LNCaP clone FGC (cell line): ENCODE measurements around the gene SLAIN1.

Experiments used
- DNase-seq: peaks from one replicate; pipeline ENCODE4 v3.0.0-alpha.2; 2011; ENCODE audit warnings: low read depth
- H3K4me3 ChIP-seq: 2 replicates; pipeline ENCODE4 v1.5.1; 2011; ENCODE audit warnings: mild to moderate bottlenecking, low read depth, low read length, control low read depth
- CTCF ChIP-seq: IDR thresholded peaks from 2 replicates; pipeline ENCODE4 v1.5.1; 2012; ENCODE audit warnings: mild to moderate bottlenecking; ENCODE audit not compliant: control insufficient read depth, insufficient read depth; ENCODE audit errors: extremely low read depth

The SLAIN1 gene

DNA sequence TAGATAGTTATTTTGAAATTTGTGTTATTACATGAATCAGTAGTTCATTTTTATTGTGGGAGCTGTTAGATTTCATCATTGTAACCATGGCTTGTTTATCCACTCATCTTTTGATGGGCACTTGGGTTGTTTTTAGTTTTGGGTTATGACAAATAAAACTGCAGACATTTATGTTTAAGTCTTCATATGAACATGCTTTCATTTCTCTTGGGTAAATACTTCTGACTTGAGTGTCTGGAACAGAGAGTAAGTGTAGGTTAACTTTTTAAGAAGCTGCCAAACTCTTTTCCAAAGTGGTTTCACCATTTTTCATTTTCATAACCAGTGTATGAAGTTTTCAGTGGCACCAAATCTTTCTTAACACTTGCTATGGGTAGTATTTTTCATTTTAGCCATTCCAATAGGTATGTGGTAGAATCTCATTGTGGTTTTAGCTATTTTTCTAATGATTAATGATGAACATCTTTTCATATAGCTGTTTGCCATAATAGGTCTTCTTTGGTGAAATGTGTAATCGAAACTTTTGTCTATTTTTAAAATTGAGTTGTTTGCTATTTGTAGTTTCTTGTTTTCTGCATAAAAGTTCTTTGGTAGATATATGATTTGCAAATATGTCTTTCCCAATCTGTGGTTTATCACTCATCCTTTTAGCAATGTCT, 17.9 kb downstream of the SLAIN1 start:
- H3K4me3 ChIP-seq, result no peak overlapping the region
- TF ChIP-seq CTCF, result no peak
- DNase-seq, result no peak

GRCh38 chr13:77716692-77717091, 19.2 kb downstream of the SLAIN1 start:
- TF ChIP-seq CTCF, result no peak
- no peak overlapping the region for H3K4me3 ChIP-seq

GRCh38 chr13:77717508-77717907, 20.0 kb downstream of the SLAIN1 start:
- H3K4me3 ChIP-seq, result no peak overlapping the region
- TF ChIP-seq CTCF, result no peak
- DNase-seq, result no peak

More at GRCh38 chr13:77716692-77717091, 19.2 kb downstream of the SLAIN1 start:
- DNase-seq, result no peak

- DNase-seq, result no peak
- H3K4me3 ChIP-seq, result no peak overlapping the region
Measured at GRCh38 chr13:77719128-77719527, 21.6 kb downstream of the SLAIN1 start.

DNA sequence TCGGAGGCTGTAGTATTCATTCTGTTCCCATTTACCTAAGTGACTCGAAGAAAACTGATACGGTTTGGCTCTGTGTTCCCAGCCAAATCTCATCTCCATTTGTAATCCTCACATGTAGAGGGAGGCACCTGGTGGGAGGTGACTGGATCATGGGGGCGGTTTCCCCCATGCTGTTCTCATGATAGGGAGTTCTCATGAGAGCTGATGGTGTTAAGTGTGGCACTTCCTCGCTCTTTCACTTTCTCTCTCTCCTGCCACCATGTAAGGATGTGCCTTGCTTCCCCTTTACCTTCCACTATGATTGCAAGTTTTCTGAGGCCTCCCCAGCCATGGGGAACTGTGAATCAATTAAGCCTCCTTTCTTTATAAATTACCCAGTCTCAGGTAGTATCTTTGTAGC, 23.5 kb downstream of the SLAIN1 start:
- no peak overlapping the region for H3K4me3 ChIP-seq
- DNase-seq, result no peak
- TF ChIP-seq CTCF, result no peak

More at GRCh38 chr13:77719128-77719527, 21.6 kb downstream of the SLAIN1 start:
- TF ChIP-seq CTCF, result no peak

GRCh38 chr13:77724092-77724491, 26.6 kb downstream of the SLAIN1 start:
- no peak for DNase-seq
- H3K4me3 ChIP-seq, result no peak overlapping the region
- TF ChIP-seq CTCF, result no peak

DNA sequence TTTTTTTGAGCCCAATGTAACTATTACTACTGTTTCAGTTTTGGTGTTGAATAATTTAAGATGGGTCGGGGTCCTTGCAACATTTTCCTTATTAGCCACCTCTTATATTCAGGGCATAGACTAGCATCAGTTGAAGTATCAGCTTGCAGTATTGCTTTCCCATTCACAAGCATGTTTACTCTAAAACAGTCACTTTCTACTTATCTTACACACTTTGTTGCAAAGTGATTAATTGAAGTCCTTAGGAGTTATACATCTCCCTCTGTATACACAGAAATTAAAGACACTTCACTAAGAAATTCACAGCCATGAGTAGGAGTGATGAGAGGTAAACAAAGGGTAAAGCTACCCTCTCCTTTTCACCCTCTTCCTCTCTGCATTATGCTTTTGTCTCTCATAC, 27.6 kb downstream of the SLAIN1 start:
- no peak for TF ChIP-seq CTCF
- no peak for DNase-seq
- no peak overlapping the region for H3K4me3 ChIP-seq
